H1 (cell line): Measurements from ENCODE around the gene OSBPL5. TPM values are rescaled to one million over a fixed set of nuclear protein-coding genes. Genes with fewer than 3 reads are reported as not detected.

ENCODE experiments used
- CTCF ChIA-PET: fragments of 300-600 bp; sonication (Branson Sonifier 250); formaldehyde crosslinking; loops from one replicate; lab custom pipeline; 2021; ENCODE audit not compliant: partially characterized antibody; lab: Charles Lee
- POLR2A ChIA-PET: fragments of 300-600 bp; sonication (Branson Sonifier 250); formaldehyde crosslinking; loops from one replicate; lab custom pipeline; 2021; ENCODE audit warnings: inconsistent platforms; ENCODE audit not compliant: partially characterized antibody; lab: Charles Lee
- DNase-seq, 2 experiments: peaks; one replicate each; pipeline versions ENCODE4 v3.0.0 to v3.0.0-alpha.2; 2010 to 2022; ENCODE audit warnings: low spot score in 2 of 2, low read depth in 1 of 2, mixed read lengths in 1 of 2
- FAIRE-seq: peaks from 2 replicates; lab custom pipeline; 2011; peaks lifted over from hg19 to GRCh38; lab: Jason Lieb, UNC
- H2AFZ ChIP-seq: 2 replicates; pipeline ENCODE4 v1.8.1; 2012; ENCODE audit warnings: low read length, inconsistent platforms
- H2AK5ac ChIP-seq: 2 replicates; pipeline ENCODE4 v1.6.1; 2013; ENCODE audit warnings: low read depth, low read length
- H2BK120ac ChIP-seq: replicated peaks from 2 replicates; pipeline ENCODE3; 2013; ENCODE audit warnings: low read depth, low read length, inconsistent platforms
- H2BK12ac ChIP-seq: 2 replicates; pipeline ENCODE4 v1.6.1; 2013; ENCODE audit warnings: low read depth, low read length
- H2BK15ac ChIP-seq: 2 replicates; pipeline ENCODE4 v1.6.1; 2013; ENCODE audit warnings: low read length
- H2BK20ac ChIP-seq: 2 replicates; pipeline ENCODE4 v1.6.1; 2013; ENCODE audit warnings: low read length
- H2BK5ac ChIP-seq: 2 replicates; pipeline ENCODE4 v1.6.1; 2013; ENCODE audit warnings: low read depth, low read length
- H3K14ac ChIP-seq: 2 replicates; pipeline ENCODE4 v1.6.1; 2013; ENCODE audit warnings: inconsistent platforms; ENCODE audit not compliant: insufficient read length
- H3K18ac ChIP-seq: 2 replicates; pipeline ENCODE4 v1.6.1; 2013; ENCODE audit warnings: low read length; ENCODE audit errors: extremely low read depth
- H3K23ac ChIP-seq: 2 replicates; pipeline ENCODE4 v1.6.1; 2013; ENCODE audit warnings: inconsistent platforms; ENCODE audit not compliant: insufficient read length
- H3K23me2 ChIP-seq: 2 replicates; pipeline ENCODE4 v1.6.1; 2013; ENCODE audit warnings: low read depth, low read length
- H3K27ac ChIP-seq: 2 replicates; pipeline ENCODE4 v1.6.1; 2011; ENCODE audit warnings: low read depth, low read length, inconsistent platforms
- H3K27me3 ChIP-seq, 4 experiments: replicated peaks in 1 of 4; 1 replicate in 1 of 4; 2 replicates in 3 of 4; pipeline versions ENCODE4 v1.6.1 to v1.8.1; 2011 to 2013; ENCODE audit warnings: low read length in 3 of 4, mild to moderate bottlenecking in 3 of 4, inconsistent platforms in 2 of 4, mixed read lengths in 2 of 4, moderate library complexity in 1 of 4; ENCODE audit not compliant: control insufficient read depth in 3 of 4, insufficient read depth in 3 of 4; ENCODE audit errors: extremely low read depth in 1 of 4
- H3K36me3 ChIP-seq, 4 experiments: 2 replicates each; pipeline versions ENCODE4 v1.6.1 to v1.8.1; 2011 to 2013; ENCODE audit warnings: mild to moderate bottlenecking in 4 of 4, low read length in 3 of 4, moderate library complexity in 2 of 4, control low read depth in 1 of 4, inconsistent platforms in 1 of 4; ENCODE audit not compliant: insufficient read depth in 4 of 4, control insufficient read depth in 2 of 4
- H3K4ac ChIP-seq: replicated peaks from 2 replicates; pipeline ENCODE3; 2013; ENCODE audit warnings: low read length, low read depth, mixed read lengths, inconsistent platforms; ENCODE audit not compliant: insufficient read length
- H3K4me1 ChIP-seq, 4 experiments: replicated peaks in 1 of 4; 1 replicate in 1 of 4; 2 replicates in 3 of 4; pipeline versions ENCODE4 v1.6.1 to v1.8.1; 2011 to 2013; ENCODE audit warnings: low read length in 3 of 4, inconsistent platforms in 2 of 4, mixed read lengths in 1 of 4; ENCODE audit not compliant: insufficient read depth in 4 of 4, control insufficient read depth in 3 of 4
- H3K4me2 ChIP-seq, 2 experiments: 2 replicates each; pipeline versions ENCODE4 v1.6.1 to v1.8.1; 2011 to 2013; ENCODE audit warnings: low read depth in 2 of 2, low read length in 2 of 2, control low read depth in 1 of 2, inconsistent platforms in 1 of 2, mild to moderate bottlenecking in 1 of 2; ENCODE audit not compliant: insufficient read depth in 1 of 2
- H3K4me3 ChIP-seq, 4 experiments: fragments of 200-600, 300-600 bp in 1 of 4; sonication (generic), shearing (Covaris generic), sonication (Bioruptor Twin) in 1 of 4; 2 replicates each; pipeline versions ENCODE4 v1.5.1 to v1.8.1; 2011 to 2016; ENCODE audit warnings: low read length in 4 of 4, low read depth in 3 of 4, control low read depth in 2 of 4, inconsistent platforms in 2 of 4, mild to moderate bottlenecking in 2 of 4, mixed read lengths in 1 of 4, moderate library complexity in 1 of 4; ENCODE audit not compliant: insufficient read depth in 2 of 4; ENCODE audit errors: extremely low read depth in 1 of 4
- H3K56ac ChIP-seq: replicated peaks from 2 replicates; pipeline ENCODE3; 2013; ENCODE audit warnings: low read depth, mild to moderate bottlenecking, mixed read lengths, low read length, inconsistent platforms; ENCODE audit not compliant: insufficient read length
- H3K79me1 ChIP-seq: 2 replicates; pipeline ENCODE4 v1.6.1; 2013; ENCODE audit warnings: low read depth, low read length, control low read depth
- H3K79me2 ChIP-seq, 2 experiments: 2 replicates each; pipeline versions ENCODE4 v1.6.1 to v1.8.1; 2012 to 2013; ENCODE audit warnings: low read length in 2 of 2, mild to moderate bottlenecking in 2 of 2, inconsistent platforms in 1 of 2; ENCODE audit not compliant: insufficient read depth in 2 of 2, control insufficient read depth in 1 of 2
- H3K9ac ChIP-seq, 4 experiments: replicated peaks in 1 of 4; 1 replicate in 1 of 4; 2 replicates in 3 of 4; pipeline versions ENCODE4 v1.6.1 to v1.8.1; 2011 to 2013; ENCODE audit warnings: low read depth in 3 of 4, low read length in 3 of 4, control low read depth in 2 of 4, mild to moderate bottlenecking in 2 of 4, moderate library complexity in 2 of 4, inconsistent platforms in 1 of 4; ENCODE audit errors: extremely low read depth in 1 of 4
- H3K9me3 ChIP-seq, 2 experiments: 2 replicates each; pipeline versions ENCODE4 v1.6.1 to v1.8.1; 2012 to 2013; ENCODE audit warnings: mild to moderate bottlenecking in 2 of 2, moderate library complexity in 2 of 2, control low read depth in 1 of 2, inconsistent platforms in 1 of 2, low read depth in 1 of 2, low read length in 1 of 2, mixed read lengths in 1 of 2; ENCODE audit not compliant: insufficient read depth in 2 of 2
- H4K20me1 ChIP-seq, 2 experiments: replicated peaks in 1 of 2; 2 replicates each; pipeline versions ENCODE3 to v1.8.1; 2011 to 2013; ENCODE audit warnings: inconsistent platforms in 2 of 2, low read length in 2 of 2, mild to moderate bottlenecking in 1 of 2; ENCODE audit not compliant: insufficient read depth in 2 of 2, control insufficient read depth in 1 of 2
- H4K5ac ChIP-seq: 2 replicates; pipeline ENCODE4 v1.6.1; 2013; ENCODE audit warnings: low read length, low read depth, mixed read lengths, inconsistent platforms; ENCODE audit not compliant: insufficient read length
- H4K8ac ChIP-seq: 2 replicates; pipeline ENCODE4 v1.8.0; 2013; ENCODE audit warnings: mild to moderate bottlenecking, moderate library complexity, low read length, inconsistent platforms; ENCODE audit not compliant: insufficient read depth; ENCODE audit errors: extremely low read depth
- H4K91ac ChIP-seq: replicated peaks from 2 replicates; pipeline ENCODE3; 2013; ENCODE audit warnings: low read length, mixed read lengths, inconsistent platforms; ENCODE audit not compliant: insufficient read length
- ATF3 ChIP-seq: IDR thresholded peaks from 2 replicates; pipeline ENCODE4 v1.6.1; 2011; ENCODE audit warnings: low read depth, mild to moderate bottlenecking, low read length; ENCODE audit not compliant: insufficient read depth
- RBBP5 ChIP-seq: IDR thresholded peaks from 2 replicates; pipeline ENCODE4 v1.7.1; 2012; ENCODE audit warnings: low read depth, mild to moderate bottlenecking, inconsistent platforms, low read length, moderate library complexity, borderline replicate concordance
- WGBS, 2 experiments: shearing (Covaris generic) in 1 of 2; methylation state at CpG; one replicate each; pipeline versions ENCODE4 v1.1.6 to v1.1.7; 2013 to 2015; ENCODE audit warnings: low lambda C conversion rate in 2 of 2, mixed read lengths in 2 of 2, inconsistent platforms in 1 of 2, low coverage in 1 of 2, missing lambda C conversion rate in 1 of 2; ENCODE audit not compliant: insufficient replicate concordance in 2 of 2, insufficient coverage in 1 of 2, insufficient read length in 1 of 2; ENCODE audit errors: extremely low coverage in 1 of 2, missing lambda C conversion rate in 1 of 2; 5-methylcytosine and 5-hydroxymethylcytosine counted together
- polyA plus RNA-seq, 7 experiments: library from polyadenylated mRNA; depleted of rRNA in 3 of 7; stranded (reverse) in 5 of 7; unstranded in 2 of 7; fragments of >200 nt in 5 of 7; fragments of 200-250 nt in 2 of 7; gene quantifications; 1 replicate in 5 of 7; 2 replicates in 1 of 7; 4 replicates in 1 of 7; pipeline versions ENCODE4 v1.2.1 to v1.2.3, GENCODE V29; 2011 to 2013; ENCODE audit warnings: missing spikeins in 2 of 7, mixed read lengths in 2 of 7
- total RNA-seq: library from RNA; stranded (reverse); fragmentation: NEBNext Ultra II Directional; extraction: Animal tissue kit (Norgen Biotek cat#: 25700); gene quantifications from 2 replicates; pipeline ENCODE4 v1.2.1, GENCODE V29; 2021

OSBPL5 gene
- total and polyA plus RNA-seq, 2 of the 8 experiments (the other 6 are each of a cell fraction or from before 2014, with no cell fraction given) = 3.4 to 9.9 TPM

GRCh38 chr11:3133261-3134217 lies 31.6 kb downstream of the OSBPL5 start:
- H3K79me1 ChIP-seq = no peaks in the 10 kb centered on the region
- CTCF ChIA-PET = interaction anchor here (0.6 to 3.7 kb wide), 4 partner anchors 18 to 96 kb away, joined by 3 to 36 read pairs (median 14); no protein-coding TSS in a partner anchor
- WGBS, 2 experiments = 91% methylated on average over 17 of the region's 23 CpGs; no CpG with 5 or more reads in 1 of the 2 experiments
- H3K9me3 ChIP-seq = no peaks in the 10 kb centered on the region
- H3K56ac ChIP-seq = no peak overlapping the region
- no peak overlapping the region for H3K4me2 ChIP-seq
- H3K9ac ChIP-seq = no peak overlapping the region
- no peak overlapping the region for H2AK5ac ChIP-seq
- H2BK12ac ChIP-seq = peak overlapping the region; percentile 27; the same call in 1 of the 2 replicates
- DNase-seq (no peak), FAIRE-seq (no peak)
- no peak overlapping the region; the same call in 1 of the 2 replicates for H4K8ac ChIP-seq
- H3K4me3 ChIP-seq = no peak overlapping the region
- H3K14ac ChIP-seq = no peak overlapping the region
- no peaks in the 10 kb centered on the region for H3K36me3 ChIP-seq
- H3K79me2 ChIP-seq = no peaks in the 10 kb centered on the region
- no peak overlapping the region for H3K23ac ChIP-seq
- no peak overlapping the region for H3K27ac ChIP-seq
- peaks cover 0 to 9% (median 3%) of the 10 kb centered on the region in 4 experiments; a peak in 4 of 7 replicates for H3K4me1 ChIP-seq
- H3K4ac ChIP-seq = no peak overlapping the region
- peaks cover 8% of the 10 kb centered on the region; the same call in 1 of the 2 replicates for H3K23me2 ChIP-seq
- peaks cover 0 to 5% of the 10 kb centered on the region in 2 experiments for H4K20me1 ChIP-seq
- no peaks in the 10 kb centered on the region; a peak in 1 of 7 replicates for H3K27me3 ChIP-seq
- H4K91ac ChIP-seq = no peak overlapping the region
- POLR2A ChIA-PET = no interaction called here
- no peak overlapping the region; the same call in 1 of the 2 replicates for H2BK5ac ChIP-seq
- no peak overlapping the region for H2BK20ac ChIP-seq
- H2BK120ac ChIP-seq = no peak overlapping the region
- no peak overlapping the region for H3K18ac ChIP-seq
- H2AFZ ChIP-seq = no peak overlapping the region
- no peak overlapping the region for H2BK15ac ChIP-seq
- no peak overlapping the region for H4K5ac ChIP-seq
- no peak for TF ChIP-seq RBBP5
- no peak for TF ChIP-seq ATF3
